RCC 7860 (cell line): ENCODE data around the gene ARHGEF7.

Experiments
- DNase-seq: peaks from one replicate; pipeline ENCODE4 v3.0.0-alpha.2; 2015; ENCODE audit warnings: low spot score
- FAIRE-seq: peaks from 2 replicates; lab custom pipeline; 2012; peaks lifted over from hg19 to GRCh38; lab: Jason Lieb, UNC

ARHGEF7 gene

GRCh38 chr13:111291908-111292307, 176.8 kb downstream of the ARHGEF7 start:
- DNase-seq, result no peak
- no peak for FAIRE-seq

DNA sequence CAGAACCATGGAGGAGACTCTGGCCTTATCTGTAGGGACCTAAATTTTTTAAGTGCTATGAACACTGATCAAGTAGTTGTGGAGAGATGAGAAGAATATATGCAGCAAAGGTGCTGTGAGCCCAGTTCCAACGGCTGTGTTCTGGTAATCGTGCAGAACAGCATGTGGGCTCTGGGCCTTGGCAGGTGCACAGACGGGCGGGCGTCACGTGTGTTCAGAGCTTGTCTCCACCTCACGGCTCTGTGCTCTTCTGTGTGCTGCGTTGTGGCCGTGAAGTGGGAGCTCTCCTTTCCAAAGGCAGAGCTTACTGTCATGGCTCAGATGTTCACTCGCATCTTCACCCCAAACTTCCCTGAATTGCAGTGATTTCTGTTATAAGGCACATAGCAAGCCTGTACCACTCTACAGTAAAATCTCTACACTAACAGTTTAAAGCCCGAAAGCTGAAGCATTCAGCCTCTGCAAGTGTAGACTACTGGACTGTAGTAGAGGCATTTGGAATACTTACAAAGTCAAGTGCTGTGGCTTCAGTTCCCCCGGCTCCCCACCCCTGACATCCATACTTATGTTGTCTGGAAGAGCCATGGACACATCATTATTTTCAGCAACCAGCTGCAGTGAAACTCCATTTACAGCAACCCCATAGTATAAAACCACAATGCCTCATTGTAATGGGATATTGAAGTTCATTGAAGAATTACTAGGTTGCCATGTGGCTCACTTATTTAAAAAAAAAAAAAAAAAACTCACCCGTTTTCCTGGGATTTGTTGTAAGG, 177.8 kb downstream of the ARHGEF7 start:
- DNase-seq (no peak), FAIRE-seq (no peak)

DNA sequence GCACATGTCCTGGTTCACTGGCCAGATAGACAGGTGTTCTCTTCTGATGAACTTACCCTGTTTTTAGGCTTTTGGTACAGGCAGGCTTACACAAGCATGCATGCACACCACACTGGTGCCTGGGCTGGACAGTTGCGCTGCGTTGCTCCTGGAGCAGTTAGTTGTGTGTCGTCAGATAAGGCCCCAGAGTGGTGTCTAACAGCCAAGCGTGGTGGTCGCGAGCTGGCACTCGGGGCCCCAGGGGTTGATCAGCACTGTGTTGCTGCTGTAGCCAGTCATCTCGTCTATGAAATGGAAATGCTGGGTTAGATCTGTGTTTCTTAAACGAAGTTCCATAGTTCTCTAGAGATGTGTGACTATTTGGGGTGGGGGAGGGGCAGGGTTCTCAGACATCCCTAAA, 180.8 kb downstream of the ARHGEF7 start:
- no peak for DNase-seq
- FAIRE-seq, result no peak

- FAIRE-seq, result no peak
- no peak for DNase-seq
Measured at GRCh38 chr13:111296417-111296816, 181.3 kb downstream of the ARHGEF7 start.

DNA sequence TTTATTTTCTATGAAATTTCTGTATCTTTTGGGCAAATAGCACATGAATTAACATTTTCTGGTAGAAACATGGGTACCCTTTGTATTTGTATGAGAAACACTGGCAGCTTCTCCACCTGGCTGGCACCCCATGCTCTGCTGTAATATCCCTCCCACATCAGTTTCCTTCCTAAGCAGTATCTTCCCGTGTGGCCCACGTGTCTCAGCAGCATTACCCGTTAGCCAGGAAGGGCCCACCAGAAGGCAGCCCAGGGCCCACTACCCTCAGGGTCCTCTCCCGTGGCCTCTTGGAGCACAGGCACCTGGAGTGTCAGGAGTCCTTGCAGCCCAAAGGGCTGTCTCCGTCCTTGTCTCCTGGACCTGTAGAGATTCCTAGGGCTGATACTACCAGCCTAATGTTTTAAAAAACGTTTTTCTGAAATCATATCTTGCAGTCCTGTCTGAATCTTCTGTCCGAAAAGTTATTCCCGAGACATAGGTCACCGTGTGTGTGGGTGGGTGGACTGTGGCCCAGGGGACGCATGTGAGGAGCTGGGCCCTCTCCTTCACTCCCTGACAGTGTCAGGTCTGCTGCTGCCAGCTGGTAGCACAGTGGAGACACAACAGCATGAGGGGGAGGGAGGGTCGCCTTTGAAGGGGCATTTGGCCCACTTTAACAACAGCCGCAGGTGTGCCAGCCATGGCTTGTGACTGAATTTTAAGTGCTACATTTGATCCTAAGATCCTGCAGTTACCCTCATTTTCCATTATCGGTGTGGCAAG, 183.3 kb downstream of the ARHGEF7 start:
- FAIRE-seq, result no peak
- no peak for DNase-seq

DNA sequence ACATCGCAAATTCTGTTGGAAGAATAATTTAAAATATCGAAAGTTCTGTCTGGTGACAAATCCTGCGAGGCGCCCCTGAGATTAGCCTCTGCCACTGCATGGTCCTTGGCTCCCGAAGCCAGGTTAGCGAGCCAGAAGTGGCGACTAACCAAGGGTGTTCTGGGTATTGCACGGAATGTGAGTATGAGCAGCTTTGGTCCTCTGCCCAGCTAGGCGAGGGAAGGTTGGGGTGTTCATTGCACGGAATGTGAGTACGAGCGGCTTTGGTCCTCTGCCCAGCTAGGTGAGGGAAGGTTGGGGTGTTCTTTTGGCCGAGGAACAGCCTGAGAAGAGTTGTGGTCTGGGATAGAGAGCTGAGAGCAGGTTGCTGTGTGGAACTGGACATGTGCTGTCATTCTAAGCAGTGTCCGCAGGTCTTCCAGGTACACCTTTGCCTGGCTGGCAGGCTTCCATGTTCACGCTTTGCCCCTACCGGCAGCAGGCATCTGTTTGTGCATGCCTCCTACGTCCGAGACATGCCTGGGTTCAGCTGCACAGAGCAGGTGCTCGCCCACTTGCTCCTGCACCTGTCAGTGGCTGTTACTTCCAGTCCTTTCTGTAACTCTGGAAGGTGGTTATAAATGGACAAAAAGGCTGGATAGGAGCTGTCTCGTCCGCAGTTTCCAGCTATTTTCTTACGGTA, 187.1 kb downstream of the ARHGEF7 start:
- no peak for FAIRE-seq
- no peak for DNase-seq

- no peak for DNase-seq
- no peak for FAIRE-seq
Measured at GRCh38 chr13:111303559-111303958, 188.4 kb downstream of the ARHGEF7 start.

DNA sequence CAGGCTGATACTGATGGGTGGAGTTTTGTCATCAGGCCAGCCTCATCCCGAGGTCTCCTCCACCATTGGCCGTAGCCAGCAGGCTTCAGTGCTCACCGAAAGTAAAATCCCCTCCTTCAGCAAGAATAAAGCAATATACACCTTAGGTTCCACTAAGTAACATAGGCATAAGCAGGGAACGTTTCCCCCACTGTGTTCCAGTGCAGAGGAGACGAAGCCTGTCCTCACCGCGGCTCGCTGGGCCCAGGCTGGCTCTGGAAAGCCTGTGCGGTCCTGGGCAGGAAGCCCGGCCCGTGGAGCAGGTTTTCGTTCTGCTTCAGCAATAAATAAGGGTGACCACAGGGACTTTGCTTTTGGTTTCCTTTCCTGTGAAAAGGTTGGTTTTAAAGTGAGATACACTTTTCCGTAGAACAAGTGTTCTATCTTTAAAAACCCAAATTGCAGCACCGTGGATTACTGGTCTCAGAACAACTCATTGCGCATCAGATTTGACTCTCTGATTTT, 189.0 kb downstream of the ARHGEF7 start:
- FAIRE-seq (no peak), DNase-seq (no peak)

GRCh38 chr13:111304603-111305289, 189.6 kb downstream of the ARHGEF7 start:
- DNase-seq, result no peak
- no peak for FAIRE-seq

GRCh38 chr13:111312944-111313590, 198.0 kb downstream of the ARHGEF7 start:
- FAIRE-seq, result no peak
- DNase-seq, result no peak

DNA sequence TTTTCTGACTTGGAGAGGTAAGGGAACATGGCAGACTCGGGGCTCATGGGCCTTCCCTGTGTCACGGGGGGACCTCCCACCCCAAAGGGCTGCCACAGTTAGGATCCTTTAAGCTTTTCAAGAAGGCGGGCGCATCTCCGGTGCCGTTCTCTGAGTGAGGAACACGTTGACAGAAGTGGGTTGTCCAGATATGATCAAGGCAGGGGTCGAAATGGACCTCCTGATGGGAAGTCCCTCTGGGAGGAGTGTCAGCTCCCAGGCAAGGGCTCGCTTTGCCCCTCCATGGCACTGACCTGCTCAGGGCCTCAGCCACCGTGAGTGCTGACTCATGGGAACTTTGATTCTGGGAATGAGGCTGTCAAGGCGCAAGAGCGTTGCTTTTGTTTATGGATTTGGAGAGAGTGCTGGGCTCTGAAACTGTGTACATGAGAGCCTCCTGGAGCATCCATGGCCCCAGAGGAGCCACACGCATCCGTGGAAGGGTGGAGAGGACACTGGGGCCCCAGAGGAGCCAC, 198.9 kb downstream of the ARHGEF7 start:
- no peak for DNase-seq
- FAIRE-seq, result no peak

DNA sequence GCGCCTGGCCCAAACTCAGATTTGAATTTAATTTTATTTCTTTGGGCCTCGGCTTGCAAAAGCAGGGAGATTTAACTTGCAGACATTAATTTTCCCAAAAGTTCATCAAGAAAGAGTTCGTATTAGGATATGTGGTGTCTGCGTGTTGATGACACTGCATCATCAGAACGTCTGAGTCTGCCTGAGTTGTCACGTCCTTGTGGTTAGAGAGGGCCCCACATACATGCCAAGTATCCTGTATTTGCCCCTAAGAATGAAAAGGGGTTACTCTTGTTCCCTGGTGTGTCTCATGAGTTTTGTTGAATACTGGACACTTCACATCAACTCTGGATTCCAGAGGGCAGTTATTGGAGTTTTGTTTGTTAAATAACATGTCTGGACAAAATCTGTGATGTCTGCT, 199.7 kb downstream of the ARHGEF7 start:
- FAIRE-seq, result no peak

GRCh38 chr13:111315347-111315995, 200.4 kb downstream of the ARHGEF7 start:
- FAIRE-seq, result no peak

More for the DNA sequence above, 199.7 kb downstream of the ARHGEF7 start:
- no peak for DNase-seq

DNA sequence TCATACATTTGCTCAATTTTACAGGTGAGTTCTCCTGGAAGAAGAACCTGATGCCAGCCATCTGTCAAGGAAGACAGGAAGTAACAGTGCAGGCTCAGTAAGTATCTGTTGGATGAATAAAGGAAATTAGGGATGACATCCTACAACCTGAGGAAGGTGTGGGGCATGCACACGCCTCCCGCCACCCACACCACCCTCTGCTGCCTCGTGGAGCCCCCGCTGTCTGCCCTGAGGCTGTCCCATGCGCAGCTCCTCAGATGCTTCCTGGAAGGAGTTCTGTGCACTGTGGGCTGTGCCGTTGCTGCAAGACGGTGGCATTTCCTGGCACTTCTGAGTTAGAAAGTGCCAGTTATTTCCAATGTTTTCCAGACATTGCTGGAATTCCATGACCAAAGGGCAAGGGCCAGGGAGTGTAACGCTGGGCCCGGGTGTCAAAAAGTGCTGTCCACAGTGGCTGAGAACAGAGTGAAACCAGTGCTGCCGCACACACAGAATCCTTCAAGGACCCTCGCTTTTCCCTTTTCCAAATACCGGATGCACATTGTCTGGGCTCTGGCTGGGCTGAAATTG, 201.1 kb downstream of the ARHGEF7 start:
- DNase-seq, result no peak
- no peak for FAIRE-seq

More at GRCh38 chr13:111315347-111315995, 200.4 kb downstream of the ARHGEF7 start:
- DNase-seq, result no peak

GRCh38 chr13:111317042-111317550, 202.0 kb downstream of the ARHGEF7 start:
- FAIRE-seq, result no peak

GRCh38 chr13:111317571-111318345, 202.6 kb downstream of the ARHGEF7 start:
- DNase-seq, result no peak
- no peak for FAIRE-seq

More at GRCh38 chr13:111317042-111317550, 202.0 kb downstream of the ARHGEF7 start:
- no peak for DNase-seq

- FAIRE-seq (no peak), DNase-seq (no peak)
Measured at GRCh38 chr13:111318386-111318785, 203.3 kb downstream of the ARHGEF7 start.

- DNase-seq (no peak), FAIRE-seq (no peak)
Measured at GRCh38 chr13:111319521-111319920, 204.4 kb downstream of the ARHGEF7 start.
